ENCODE results near the gene ASS1.

DNA sequence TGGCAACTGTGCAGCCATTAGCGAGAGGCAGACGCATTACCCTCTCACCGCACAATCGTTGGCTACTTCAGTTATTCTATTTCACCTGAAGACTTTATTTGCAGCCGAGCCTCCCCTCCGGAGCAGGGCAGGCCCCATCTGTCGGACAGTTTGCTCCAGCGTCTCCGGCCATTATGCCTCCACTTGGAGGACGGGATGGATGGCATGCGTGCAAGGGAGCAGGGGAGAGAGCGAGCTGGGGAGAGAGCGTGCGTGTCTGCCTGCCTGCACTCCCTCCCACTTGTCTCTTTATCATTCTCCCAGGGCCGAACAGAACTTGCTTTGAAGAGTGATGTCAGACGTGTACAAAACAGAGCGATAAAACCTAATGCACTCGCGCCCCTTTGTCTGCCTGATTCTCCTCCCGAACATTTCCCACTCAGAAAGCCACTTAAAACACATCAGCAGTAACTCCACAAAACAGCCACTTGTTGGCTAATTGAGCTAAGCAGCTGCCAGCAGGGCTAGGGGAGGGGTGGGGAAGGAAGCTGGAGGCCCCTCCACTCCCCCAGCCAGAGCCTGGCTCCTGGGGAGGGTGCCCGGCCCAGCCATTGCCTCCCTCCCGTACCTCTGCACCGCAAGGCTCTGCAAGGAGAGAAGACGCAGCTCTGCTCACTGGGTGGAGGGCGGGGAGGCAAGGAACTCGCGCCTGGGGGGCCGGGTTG, 91.2 kb downstream of the ASS1 start:
- TF ChIP-seq, protein P1, sequence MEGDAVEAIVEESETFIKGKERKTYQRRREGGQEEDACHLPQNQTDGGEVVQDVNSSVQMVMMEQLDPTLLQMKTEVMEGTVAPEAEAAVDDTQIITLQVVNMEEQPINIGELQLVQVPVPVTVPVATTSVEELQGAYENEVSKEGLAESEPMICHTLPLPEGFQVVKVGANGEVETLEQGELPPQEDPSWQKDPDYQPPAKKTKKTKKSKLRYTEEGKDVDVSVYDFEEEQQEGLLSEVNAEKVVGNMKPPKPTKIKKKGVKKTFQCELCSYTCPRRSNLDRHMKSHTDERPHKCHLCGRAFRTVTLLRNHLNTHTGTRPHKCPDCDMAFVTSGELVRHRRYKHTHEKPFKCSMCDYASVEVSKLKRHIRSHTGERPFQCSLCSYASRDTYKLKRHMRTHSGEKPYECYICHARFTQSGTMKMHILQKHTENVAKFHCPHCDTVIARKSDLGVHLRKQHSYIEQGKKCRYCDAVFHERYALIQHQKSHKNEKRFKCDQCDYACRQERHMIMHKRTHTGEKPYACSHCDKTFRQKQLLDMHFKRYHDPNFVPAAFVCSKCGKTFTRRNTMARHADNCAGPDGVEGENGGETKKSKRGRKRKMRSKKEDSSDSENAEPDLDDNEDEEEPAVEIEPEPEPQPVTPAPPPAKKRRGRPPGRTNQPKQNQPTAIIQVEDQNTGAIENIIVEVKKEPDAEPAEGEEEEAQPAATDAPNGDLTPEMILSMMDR (IDR thresholded peaks at IDR 0.05), result no peak
- no peak for TF ChIP-seq POLR2A (IDR thresholded peaks at IDR 0.05)
